ENCODE data around the gene C12orf60. TPM values are rescaled to one million over a fixed set of nuclear protein-coding genes. Genes with fewer than 3 reads are reported as not detected.

The C12orf60 gene
- total RNA-seq, 4 donors from 2014 or later, result 0.49 to 0.62 TPM; not detected in 2

GRCh38 chr12:14824012-14824634 lies 20.7 kb downstream of the C12orf60 start:
- intact Hi-C loops (cut with DNase I; ENCODE audit: low total_unique reads), result no loop called here
- no peak for TF ChIP-seq CTCF (IDR thresholded peaks at IDR 0.05)
- no peak for TF ChIP-seq POLR2A (IDR thresholded peaks at IDR 0.05)
- WGBS, 2 donors, result 72 to 83% methylated on average over 1 of the region's 1 CpG
- DNase-seq (ENCODE audit: low spot score in 2 of 2), result no peak
- H3K4me3 ChIP-seq (ENCODE audit: low read depth, poor library complexity, severe bottlenecking), result no peak overlapping the region

GRCh38 chr12:14825256-14825655 lies 21.8 kb downstream of the C12orf60 start:
- DNase-seq (ENCODE audit: low spot score in 2 of 2), result no peak

GRCh38 chr12:14826491-14826890 lies 23.0 kb downstream of the C12orf60 start:
- WGBS, 2 donors, result 80 to 83% methylated on average over 5 of the region's 5 CpGs
- TF ChIP-seq POLR2A (IDR thresholded peaks at IDR 0.05), result no peak
- TF ChIP-seq CTCF (IDR thresholded peaks at IDR 0.05), result no peak
- intact Hi-C loops (cut with DNase I; ENCODE audit: low total_unique reads), result no loop called here

More at GRCh38 chr12:14825256-14825655, 21.8 kb downstream of the C12orf60 start:
- H3K4me3 ChIP-seq (ENCODE audit: low read depth, poor library complexity, severe bottlenecking), result no peak overlapping the region
- intact Hi-C loops (cut with DNase I; ENCODE audit: low total_unique reads), result no loop called here
- TF ChIP-seq POLR2A (IDR thresholded peaks at IDR 0.05), result no peak
- no peak for TF ChIP-seq CTCF (IDR thresholded peaks at IDR 0.05)

GRCh38 chr12:14827043-14827442 lies 23.6 kb downstream of the C12orf60 start:
- no peak for DNase-seq (ENCODE audit: low spot score in 2 of 2)
- no peak for TF ChIP-seq POLR2A (IDR thresholded peaks at IDR 0.05)
- no peak for TF ChIP-seq CTCF (IDR thresholded peaks at IDR 0.05)
- intact Hi-C loops (cut with DNase I; ENCODE audit: low total_unique reads), result no loop called here
- no peak overlapping the region for H3K4me3 ChIP-seq (ENCODE audit: low read depth, poor library complexity, severe bottlenecking)
- 88 to 94% methylated on average over 2 of the region's 2 CpGs for WGBS, 2 donors

More at GRCh38 chr12:14826491-14826890, 23.0 kb downstream of the C12orf60 start:
- DNase-seq (ENCODE audit: low spot score in 2 of 2), result no peak
- no peak overlapping the region for H3K4me3 ChIP-seq (ENCODE audit: low read depth, poor library complexity, severe bottlenecking)

GRCh38 chr12:14828892-14829291 lies 25.4 kb downstream of the C12orf60 start:
- no peak for TF ChIP-seq CTCF (IDR thresholded peaks at IDR 0.05)
- TF ChIP-seq POLR2A (IDR thresholded peaks at IDR 0.05), result no peak
- H3K4me3 ChIP-seq (ENCODE audit: low read depth, poor library complexity, severe bottlenecking), result no peak overlapping the region
- intact Hi-C loops (cut with DNase I; ENCODE audit: low total_unique reads), result no loop called here
- no peak for DNase-seq (ENCODE audit: low spot score in 2 of 2)

- WGBS, 2 donors, result 80 to 89% methylated on average over 3 of the region's 3 CpGs
- TF ChIP-seq CTCF (IDR thresholded peaks at IDR 0.05) (no peak), POLR2A (IDR thresholded peaks at IDR 0.05) (no peak)
Observed at GRCh38 chr12:14833336-14833735, 29.9 kb downstream of the C12orf60 start.

More at GRCh38 chr12:14833336-14833735, 29.9 kb downstream of the C12orf60 start:
- no peak overlapping the region for H3K4me3 ChIP-seq (ENCODE audit: low read depth, poor library complexity, severe bottlenecking)
- intact Hi-C loops (cut with DNase I; ENCODE audit: low total_unique reads), result no loop called here
- no peak for DNase-seq (ENCODE audit: low spot score in 2 of 2)
